DOHH2 (cell line): ENCODE measurements around the gene PPP2R5B.
A peak's percentile ranks its signal among the peaks of the same experiment; 100 is the strongest.

Experiments
- H3F3A ChIP-seq: fragments of 200-600 bp; sonication (generic), shearing (Covaris generic); 2 replicates; pipeline ENCODE4 v1.6.0; 2016; ENCODE audit warnings: antibody characterized with exemption, mild to moderate bottlenecking; ENCODE audit not compliant: control insufficient read depth, insufficient read depth
- H3K27ac ChIP-seq: fragments of 200-600 bp; sonication (generic); 2 replicates; pipeline ENCODE4 v1.5.1; 2014; ENCODE audit warnings: low read depth, mild to moderate bottlenecking, low read length, moderate library complexity
- H3K27me3 ChIP-seq: fragments of 200-600 bp; sonication (generic); 2 replicates; pipeline ENCODE4 v1.6.1; 2014; ENCODE audit warnings: mild to moderate bottlenecking, low read length, mixed read lengths; ENCODE audit not compliant: control insufficient read depth
- H3K36me3 ChIP-seq: fragments of 200-600 bp; sonication (generic); 2 replicates; pipeline ENCODE4 v1.6.1; 2014; ENCODE audit warnings: mild to moderate bottlenecking, low read length, moderate library complexity, mixed read lengths; ENCODE audit not compliant: control insufficient read depth
- H3K4me1 ChIP-seq: fragments of 200-600 bp; sonication (generic); 2 replicates; pipeline ENCODE4 v1.6.1; 2014; ENCODE audit warnings: mild to moderate bottlenecking, low read length, mixed read lengths; ENCODE audit not compliant: control insufficient read depth
- H3K4me2 ChIP-seq: fragments of 200-600 bp; sonication (generic); 2 replicates; pipeline ENCODE4 v1.6.0; 2014; ENCODE audit warnings: mild to moderate bottlenecking, low read length, moderate library complexity
- H3K4me3 ChIP-seq: fragments of 200-600 bp; sonication (generic); 2 replicates; pipeline ENCODE4 v1.5.1; 2014; ENCODE audit warnings: mild to moderate bottlenecking, low read length, mixed read lengths
- H3K79me2 ChIP-seq: fragments of 200-600 bp; sonication (generic); 2 replicates; pipeline ENCODE4 v1.6.1; 2014; ENCODE audit warnings: mild to moderate bottlenecking, low read length, mixed read lengths; ENCODE audit not compliant: control insufficient read depth
- H3K9me2 ChIP-seq: fragments of 200-600 bp; sonication (generic); replicated peaks from 2 replicates; pipeline ENCODE4 v1.6.1; 2014; ENCODE audit warnings: mild to moderate bottlenecking, low read length, mixed read lengths; ENCODE audit not compliant: control insufficient read depth
- H3K9me3 ChIP-seq: fragments of 200-600 bp; sonication (generic); 2 replicates; pipeline ENCODE4 v1.6.1; 2014; ENCODE audit warnings: antibody characterized with exemption, low read length, mixed read lengths; ENCODE audit not compliant: control insufficient read depth, insufficient read depth
- H4K20me1 ChIP-seq: fragments of 200-600 bp; sonication (generic); 2 replicates; pipeline ENCODE4 v1.6.0; 2014; ENCODE audit warnings: low read depth, mild to moderate bottlenecking, antibody characterized with exemption, low read length, moderate library complexity; ENCODE audit not compliant: control insufficient read depth, insufficient read depth
- CTCF ChIP-seq: fragments of 200-600 bp; sonication (generic); IDR thresholded peaks from one replicate; pipeline ENCODE4 v1.5.1; 2014; ENCODE audit warnings: antibody characterized with exemption, mild to moderate bottlenecking, low read depth, low read length; ENCODE audit not compliant: poor library complexity, severe bottlenecking
- EZH2phosphoT487 ChIP-seq: fragments of 200-600 bp; sonication (generic); IDR thresholded peaks from 2 replicates; pipeline ENCODE4 v1.6.1; 2017; ENCODE audit warnings: borderline replicate concordance, mild to moderate bottlenecking, antibody characterized with exemption, low read length, moderate library complexity, mixed read lengths

Gene PPP2R5B

DNA sequence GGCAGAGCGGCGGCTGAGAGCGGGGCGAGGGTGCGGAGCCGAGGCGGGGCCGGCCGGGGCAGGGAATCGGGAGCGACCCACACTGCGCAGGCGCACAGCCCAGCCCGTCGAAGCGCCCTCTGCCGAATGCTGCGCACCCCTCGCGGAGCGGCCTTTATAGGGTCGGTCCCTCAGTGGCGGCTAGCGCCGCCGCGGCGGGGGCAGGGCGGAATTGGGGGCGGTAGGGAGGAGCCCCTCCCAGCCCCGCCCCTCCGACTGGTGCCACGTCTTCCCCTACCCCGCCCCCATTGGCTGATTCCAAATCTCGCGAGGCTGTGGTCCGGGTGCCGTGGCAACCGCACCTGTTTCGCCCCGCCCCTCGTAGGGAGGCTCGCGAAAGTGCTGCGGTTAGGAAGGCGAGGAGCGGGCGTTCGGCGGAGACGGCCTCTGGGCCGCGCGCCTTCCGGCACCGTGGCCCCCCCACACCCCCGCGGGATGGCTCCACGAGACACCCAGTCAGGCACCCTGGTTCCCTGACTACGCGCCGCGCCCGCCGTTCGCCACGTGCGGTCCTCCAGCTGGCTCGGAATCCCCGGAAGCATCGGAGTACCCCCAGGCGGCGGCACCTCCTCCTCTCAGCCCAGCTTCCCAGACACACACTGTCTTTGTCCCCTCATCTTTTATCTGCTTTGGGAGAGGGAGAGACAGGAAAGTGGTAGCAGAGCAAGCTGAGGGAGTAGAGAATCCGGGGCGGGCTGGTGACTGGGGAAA lies 45.8 kb upstream of the PPP2R5B start, which contains the start of gene EHD1:
TSS of gene EHD1 (minus strand) at position 128 of the 750 bp plus-strand sequence. CDS start 157 bp downstream, outside the sequence.
- Histone ChIP-seq H3F3A (peaks cover 14% of the 10 kb centered on the region), H3K27me3 (no peaks in the 10 kb centered on the region), H3K4me2 (peak within 1 kb of the TSS; percentile 100), H4K20me1 (peaks cover 18% of the 10 kb centered on the region; the same call in 1 of the 2 replicates), H3K36me3 (peaks cover 44% of the 10 kb centered on the region), H3K27ac (peak within 1 kb of the TSS; percentile 82), H3K4me3 (peak within 1 kb of the TSS; percentile 95), H3K79me2 (peaks cover 54% of the 10 kb centered on the region), H3K4me1 (peaks cover 77% of the 10 kb centered on the region), H3K9me2 (no peaks in the 10 kb centered on the region), H3K9me3 (no peaks in the 10 kb centered on the region)
- TF ChIP-seq EZH2phosphoT487 (no peak), CTCF (peak; percentile 62)

GRCh38 chr11:64879244-64879900 lies 45.1 kb upstream of the PPP2R5B start:
- Histone ChIP-seq H3K4me3 (peak overlapping the region; percentile 94), H3K36me3 (peaks cover 41% of the 10 kb centered on the region), H3K27me3 (no peaks in the 10 kb centered on the region), H3K9me2 (no peaks in the 10 kb centered on the region), H3K4me2 (peak overlapping the region; percentile 97), H3F3A (peaks cover 14% of the 10 kb centered on the region), H3K4me1 (peaks cover 77% of the 10 kb centered on the region), H3K27ac (peak overlapping the region; percentile 81), H3K9me3 (no peaks in the 10 kb centered on the region), H3K79me2 (peaks cover 48% of the 10 kb centered on the region), H4K20me1 (peaks cover 18% of the 10 kb centered on the region; the same call in 1 of the 2 replicates)
- no peak for TF ChIP-seq CTCF
- no peak for TF ChIP-seq EZH2phosphoT487

- Histone ChIP-seq H3K9me2 (no peaks in the 10 kb centered on the region), H4K20me1 (peaks cover 13% of the 10 kb centered on the region; the same call in 1 of the 2 replicates), H3K36me3 (peaks cover 31% of the 10 kb centered on the region), H3K27me3 (no peaks in the 10 kb centered on the region), H3K27ac (peak overlapping the region; percentile 81), H3K4me2 (peak overlapping the region; percentile 97), H3K4me1 (peaks cover 70% of the 10 kb centered on the region), H3K79me2 (peaks cover 37% of the 10 kb centered on the region), H3K4me3 (peak overlapping the region; percentile 94; the same call in 1 of the 2 replicates), H3F3A (peaks cover 14% of the 10 kb centered on the region), H3K9me3 (no peaks in the 10 kb centered on the region)
- no peak for TF ChIP-seq EZH2phosphoT487
These were observed 44.1 kb upstream of the PPP2R5B start for GRCh38 chr11:64880240-64881001.
